ENCODE measurements around the gene FMNL2. TPM values are rescaled to one million over a fixed set of nuclear protein-coding genes. Genes with fewer than 3 reads are reported as not detected.

FMNL2 gene
- total RNA-seq, 1 experiment from 2014 or later = 33.6 TPM

DNA sequence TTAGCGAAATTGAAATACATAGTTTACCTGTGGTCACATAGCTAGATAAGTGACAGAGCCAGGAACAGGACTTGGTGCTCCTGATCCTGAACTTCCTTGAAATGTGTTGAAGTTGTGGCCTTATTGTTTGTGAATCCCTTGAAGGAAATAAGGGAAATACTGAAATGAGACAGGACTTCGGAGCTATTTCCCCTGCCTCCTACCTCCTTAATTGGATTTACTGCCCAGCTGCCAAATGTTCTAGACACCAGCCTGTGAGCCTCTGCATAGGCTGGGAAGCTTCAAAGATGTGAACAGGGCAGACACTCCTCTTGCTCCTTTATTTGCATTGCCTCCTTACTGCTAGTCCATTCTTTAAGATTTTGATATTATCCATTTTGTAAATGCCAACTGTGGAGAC lies 247.1 kb downstream of the FMNL2 start:
- ATAC-seq (no peak), DNase-seq (ENCODE audit: low read depth, low spot score) (no peak)
- in situ Hi-C loops (cut with HindIII; ENCODE audit: low pct_unique_long_range_greater_than_20kb, low sequenced_read_pairs) (no loop called here), intact Hi-C loops (cut with micrococcal nuclease; ENCODE audit: unreplicated experiment) (no loop called here)
- no peaks in the 10 kb centered on the region for H3K27me3 ChIP-seq (ENCODE audit: control insufficient read depth, insufficient read depth, low read length)
- TF ChIP-seq SIN3A (IDR thresholded peaks at IDR 0.05; ENCODE audit: borderline replicate concordance, insufficient read depth, low read depth, low read length) = no peak
- no peak for TF ChIP-seq CTCF (IDR thresholded peaks at IDR 0.05)
- no peak for TF ChIP-seq POLR2AphosphoS5 (IDR thresholded peaks at IDR 0.05; ENCODE audit: low read depth, low read length)
- TF ChIP-seq TCF7L2 (IDR thresholded peaks at IDR 0.05; ENCODE audit: low read depth, low read length) = no peak
- TF ChIP-seq, protein P1, sequence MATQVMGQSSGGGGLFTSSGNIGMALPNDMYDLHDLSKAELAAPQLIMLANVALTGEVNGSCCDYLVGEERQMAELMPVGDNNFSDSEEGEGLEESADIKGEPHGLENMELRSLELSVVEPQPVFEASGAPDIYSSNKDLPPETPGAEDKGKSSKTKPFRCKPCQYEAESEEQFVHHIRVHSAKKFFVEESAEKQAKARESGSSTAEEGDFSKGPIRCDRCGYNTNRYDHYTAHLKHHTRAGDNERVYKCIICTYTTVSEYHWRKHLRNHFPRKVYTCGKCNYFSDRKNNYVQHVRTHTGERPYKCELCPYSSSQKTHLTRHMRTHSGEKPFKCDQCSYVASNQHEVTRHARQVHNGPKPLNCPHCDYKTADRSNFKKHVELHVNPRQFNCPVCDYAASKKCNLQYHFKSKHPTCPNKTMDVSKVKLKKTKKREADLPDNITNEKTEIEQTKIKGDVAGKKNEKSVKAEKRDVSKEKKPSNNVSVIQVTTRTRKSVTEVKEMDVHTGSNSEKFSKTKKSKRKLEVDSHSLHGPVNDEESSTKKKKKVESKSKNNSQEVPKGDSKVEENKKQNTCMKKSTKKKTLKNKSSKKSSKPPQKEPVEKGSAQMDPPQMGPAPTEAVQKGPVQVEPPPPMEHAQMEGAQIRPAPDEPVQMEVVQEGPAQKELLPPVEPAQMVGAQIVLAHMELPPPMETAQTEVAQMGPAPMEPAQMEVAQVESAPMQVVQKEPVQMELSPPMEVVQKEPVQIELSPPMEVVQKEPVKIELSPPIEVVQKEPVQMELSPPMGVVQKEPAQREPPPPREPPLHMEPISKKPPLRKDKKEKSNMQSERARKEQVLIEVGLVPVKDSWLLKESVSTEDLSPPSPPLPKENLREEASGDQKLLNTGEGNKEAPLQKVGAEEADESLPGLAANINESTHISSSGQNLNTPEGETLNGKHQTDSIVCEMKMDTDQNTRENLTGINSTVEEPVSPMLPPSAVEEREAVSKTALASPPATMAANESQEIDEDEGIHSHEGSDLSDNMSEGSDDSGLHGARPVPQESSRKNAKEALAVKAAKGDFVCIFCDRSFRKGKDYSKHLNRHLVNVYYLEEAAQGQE (IDR thresholded peaks at IDR 0.05; ENCODE audit: insufficient read depth in 1 of 2, low read depth in 2 of 2, low read length in 1 of 2) = no peak
- no TSS peak for BruUV-seq (replicated peaks)
- CTCF ChIA-PET = no interaction called here
- no peaks in the 10 kb centered on the region for H3K9me3 ChIP-seq (ENCODE audit: control insufficient read depth, insufficient read depth, low read depth, low read length)
- peaks cover 2% of the 10 kb centered on the region; the same call in 1 of the 2 replicates for H3K36me3 ChIP-seq (ENCODE audit: control insufficient read depth, insufficient read depth, low read length)
- no peaks in the 10 kb centered on the region for H3K4me1 ChIP-seq (ENCODE audit: control insufficient read depth, insufficient read depth, low read length)
- no peak overlapping the region for H3K27ac ChIP-seq (ENCODE audit: low read length)
- no peak overlapping the region for H3K4me3 ChIP-seq (ENCODE audit: low read depth in 2 of 2, low read length in 2 of 2)
- POLR2A ChIA-PET = no interaction called here

DNA sequence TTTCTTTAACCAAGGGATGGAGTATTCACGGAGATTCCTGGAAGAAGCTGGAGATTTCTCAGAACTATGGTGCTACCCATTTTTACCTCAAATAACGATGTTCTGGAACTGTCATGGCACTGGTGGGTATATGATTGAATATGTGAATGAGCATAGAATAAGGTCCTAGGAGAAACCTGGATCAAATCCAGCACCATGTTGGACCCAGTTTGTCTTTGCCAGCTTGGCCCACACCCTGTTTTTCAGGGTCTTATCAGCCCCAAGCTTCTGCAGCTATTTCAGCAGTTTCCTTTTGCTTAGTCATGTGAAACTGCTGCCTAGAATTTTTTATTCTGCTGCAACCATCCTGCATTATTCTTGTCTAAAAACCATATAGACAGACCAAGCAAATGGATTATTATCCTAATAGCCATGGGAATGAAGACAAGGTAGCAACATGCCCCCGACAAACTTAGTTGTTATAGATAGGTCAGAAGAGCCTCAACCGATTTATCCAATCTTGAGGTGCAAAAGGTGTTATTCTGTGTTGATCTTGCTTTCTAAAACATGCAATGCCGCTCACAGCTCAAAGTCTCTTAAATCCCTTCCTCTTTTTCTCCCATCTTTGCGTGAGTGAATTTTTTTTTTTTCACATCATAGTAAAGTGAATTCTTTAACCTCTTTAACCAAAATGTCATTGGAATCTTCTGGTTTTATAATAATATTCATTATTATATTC lies 248.7 kb downstream of the FMNL2 start:
- CTCF ChIA-PET = no interaction called here
- DNase-seq (ENCODE audit: low read depth, low spot score) = no peak
- Histone ChIP-seq H3K36me3 (ENCODE audit: control insufficient read depth, insufficient read depth, low read length) (peaks cover 2% of the 10 kb centered on the region; the same call in 1 of the 2 replicates), H3K4me1 (ENCODE audit: control insufficient read depth, insufficient read depth, low read length) (no peaks in the 10 kb centered on the region), H3K27me3 (ENCODE audit: control insufficient read depth, insufficient read depth, low read length) (no peaks in the 10 kb centered on the region), H3K4me3 (ENCODE audit: low read depth in 2 of 2, low read length in 2 of 2) (no peak overlapping the region), H3K27ac (ENCODE audit: low read length) (no peak overlapping the region), H3K9me3 (ENCODE audit: control insufficient read depth, insufficient read depth, low read depth, low read length) (no peaks in the 10 kb centered on the region)
- POLR2A ChIA-PET = no interaction called here
- ATAC-seq = no peak
- in situ Hi-C loops (cut with HindIII; ENCODE audit: low pct_unique_long_range_greater_than_20kb, low sequenced_read_pairs) = no loop called here
- no TSS peak for BruUV-seq (replicated peaks)
- intact Hi-C loops (cut with micrococcal nuclease; ENCODE audit: unreplicated experiment) = no loop called here
- TF ChIP-seq CTCF (IDR thresholded peaks at IDR 0.05) (no peak), SIN3A (IDR thresholded peaks at IDR 0.05; ENCODE audit: borderline replicate concordance, insufficient read depth, low read depth, low read length) (no peak)
- TF ChIP-seq, protein P1 (IDR thresholded peaks at IDR 0.05; ENCODE audit: insufficient read depth in 1 of 2, low read depth in 2 of 2, low read length in 1 of 2) = no peak

Measured in Panc1 (cell line).